B cell (primary cell): ENCODE data around the gene SMOC1. TPM values are rescaled to one million over a fixed set of nuclear protein-coding genes. Genes with fewer than 3 reads are reported as not detected.

Experiments
- ATAC-seq: fragments of 200-7000 bp; cut with Tn5 transposase; one replicate; pipeline ENCODE4 v1.10.0; 2021; ENCODE audit warnings: low read depth, mild to moderate bottlenecking, moderate number of reproducible peaks, moderate library complexity
- CTCF ChIA-PET: fragments of 350-600 bp; sonication (Branson Sonifier 250); formaldehyde crosslinking; loops from one replicate; lab custom pipeline; 2021; ENCODE audit warnings: antibody characterized with exemption, inconsistent platforms; lab: Charles Lee
- POLR2A ChIA-PET: fragments of 350-600 bp; sonication (Branson Sonifier 250); formaldehyde crosslinking; loops from one replicate; lab custom pipeline; 2021; ENCODE audit warnings: antibody characterized with exemption; lab: Charles Lee
- DNase-seq: peaks from one replicate; pipeline ENCODE4 v3.0.0; 2013
- H2AFZ ChIP-seq: 2 replicates; pipeline ENCODE4 v1.6.1; 2012; ENCODE audit warnings: mild to moderate bottlenecking, low read depth, low read length; ENCODE audit not compliant: insufficient read depth, poor library complexity, severe bottlenecking
- H3K27ac ChIP-seq, 2 donors: 1 replicate in 1 of 2; 2 replicates in 1 of 2; pipeline ENCODE4 v1.5.1; 2012 to 2013; ENCODE audit warnings: low read length in 2 of 2, mild to moderate bottlenecking in 2 of 2, moderate library complexity in 1 of 2
- H3K27me3 ChIP-seq, 4 experiments: fragments of 200-600 bp in 1 of 4; sonication (generic) in 1 of 4; replicated peaks in 1 of 4; 1 replicate in 2 of 4; 2 replicates in 2 of 4; pipeline versions ENCODE4 v1.6.1 to v1.7.0; 2013 to 2016; ENCODE audit warnings: low read length in 3 of 4, mild to moderate bottlenecking in 2 of 4, mixed read lengths in 1 of 4, moderate library complexity in 1 of 4; ENCODE audit not compliant: insufficient read depth in 4 of 4, control insufficient read depth in 3 of 4; ENCODE audit errors: control extremely low read depth in 1 of 4
- H3K36me3 ChIP-seq, 2 experiments: replicated peaks in 1 of 2; 1 replicate in 1 of 2; 2 replicates in 1 of 2; pipeline versions ENCODE4 v1.6.1 to v1.7.1; 2013; ENCODE audit warnings: low read length in 1 of 2; ENCODE audit not compliant: insufficient read depth in 2 of 2, control insufficient read depth in 1 of 2; ENCODE audit errors: control extremely low read depth in 1 of 2, extremely low read depth in 1 of 2
- H3K4me1 ChIP-seq, 2 donors: fragments of 200-600 bp in 1 of 2; sonication (generic) in 1 of 2; 1 replicate in 1 of 2; 2 replicates in 1 of 2; pipeline versions ENCODE4 v1.5.1 to v1.6.1; 2013 to 2017; ENCODE audit warnings: low read length in 2 of 2; ENCODE audit not compliant: control insufficient read depth in 2 of 2, insufficient read depth in 2 of 2
- H3K4me2 ChIP-seq: replicated peaks from 2 replicates; pipeline ENCODE3; 2012; ENCODE audit warnings: mild to moderate bottlenecking, low read depth, low read length; ENCODE audit not compliant: poor library complexity, severe bottlenecking
- H3K4me3 ChIP-seq, 5 experiments: fragments of 200-600 bp in 1 of 5; sonication (generic) in 1 of 5; 1 replicate in 3 of 5; 2 replicates in 2 of 5; pipeline versions ENCODE4 v1.5.1 to v1.7.0; 2011 to 2016; ENCODE audit warnings: low read length in 4 of 5, mild to moderate bottlenecking in 4 of 5, low read depth in 2 of 5, control low read depth in 1 of 5, moderate library complexity in 1 of 5; ENCODE audit not compliant: insufficient read depth in 1 of 5; ENCODE audit errors: control extremely low read depth in 1 of 5, extremely low read depth in 1 of 5
- H3K79me2 ChIP-seq: fragments of 200-600 bp; sonication (generic); one replicate; pipeline ENCODE4 v1.6.0; 2016; ENCODE audit warnings: low read length; ENCODE audit not compliant: control insufficient read depth, insufficient read depth
- H3K9ac ChIP-seq: fragments of 200-600 bp; sonication (generic); 2 replicates; pipeline ENCODE4 v1.6.1; 2017; ENCODE audit warnings: mild to moderate bottlenecking, low read length, moderate library complexity
- H3K9me3 ChIP-seq, 3 donors: one replicate each; pipeline versions ENCODE4 v1.6.1 to v1.7.1; 2013; ENCODE audit warnings: low read length in 2 of 3; ENCODE audit not compliant: control insufficient read depth in 2 of 3, insufficient read depth in 1 of 3; ENCODE audit errors: control extremely low read depth in 1 of 3
- H4K20me1 ChIP-seq: 2 replicates; pipeline ENCODE4 v1.6.0; 2012; ENCODE audit warnings: mild to moderate bottlenecking, low read length; ENCODE audit not compliant: insufficient read depth, control insufficient read depth, poor library complexity, severe bottlenecking
- H3K27ac Mint-ChIP-seq: one replicate; pipeline ENCODE4 v1.8.0; 2021; ENCODE audit warnings: mixed read lengths
- H3K27me3 Mint-ChIP-seq: one replicate; pipeline ENCODE4 v1.8.0; 2021; ENCODE audit warnings: mixed read lengths
- H3K4me1 Mint-ChIP-seq: one replicate; pipeline ENCODE4 v1.8.0; 2021; ENCODE audit warnings: mixed read lengths
- H3K4me3 Mint-ChIP-seq: one replicate; pipeline ENCODE4 v1.8.0; 2021; ENCODE audit warnings: mixed read lengths
- H3K9me3 Mint-ChIP-seq: one replicate; pipeline ENCODE4 v1.8.0; 2022; ENCODE audit warnings: mixed read lengths; ENCODE audit not compliant: insufficient read depth
- CTCF ChIP-seq: fragments of 200-600 bp; IDR thresholded peaks from one replicate; pipeline ENCODE4 v1.8.0; 2022; ENCODE audit warnings: antibody characterized with exemption, mild to moderate bottlenecking
- EZH2 ChIP-seq: IDR thresholded peaks from 2 replicates; pipeline ENCODE4 v1.6.1; 2012; ENCODE audit warnings: borderline replicate concordance, low read depth, mild to moderate bottlenecking, moderate library complexity, low read length; ENCODE audit not compliant: insufficient read depth, poor library complexity, severe bottlenecking
- WGBS: methylation state at CpG from one replicate; pipeline ENCODE4 v1.1.5; 2013; ENCODE audit warnings: missing lambda C conversion rate; ENCODE audit not compliant: insufficient coverage; 5-methylcytosine and 5-hydroxymethylcytosine counted together
- intact Hi-C: fragments of 100-400 bp; cut with micrococcal nuclease; formaldehyde crosslinking; loops from one replicate; pipeline ENCODE4 v1.10.0; 2022
- polyA plus RNA-seq: library from polyadenylated mRNA; depleted of rRNA; stranded (reverse); fragments of >200 nt; gene quantifications from 2 replicates; pipeline ENCODE4 v1.2.3, GENCODE V29; 2012
- total RNA-seq, 2 donors: library from RNA; stranded (reverse); fragments of 120-200 nt in 1 of 2; gene quantifications; 1 replicate in 1 of 2; 2 replicates in 1 of 2; pipeline versions ENCODE4 v1.2.3 to v1.2.4, GENCODE V29; 2013 to 2022

Gene SMOC1
- total and polyA plus RNA-seq, 2 donors (not counting 1 experiment from before 2014, with no cell fraction given) = 0.04 to 0.84 TPM

DNA sequence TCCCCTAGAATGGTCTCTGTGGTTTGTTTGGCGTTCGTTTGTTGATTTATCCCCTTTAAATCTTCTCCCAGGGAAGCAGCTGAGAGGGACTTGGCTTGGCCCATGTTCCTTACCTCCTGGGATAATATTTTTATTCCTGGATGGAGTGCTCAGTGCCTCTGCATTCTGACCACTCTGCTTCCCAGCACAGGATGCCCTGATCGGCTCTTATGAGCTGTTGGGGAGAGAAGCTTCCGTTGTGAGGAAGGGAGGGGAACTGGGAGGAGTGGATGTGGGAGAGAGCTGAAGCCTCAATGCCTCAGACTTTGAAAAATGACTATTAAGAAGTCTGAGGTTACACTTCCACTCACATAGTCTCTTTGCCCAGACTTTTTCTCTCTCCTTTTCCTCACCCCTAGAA lies 114.8 kb downstream of the SMOC1 start:
- Mint-ChIP-seq H3K27me3 (peaks cover 36% of the 10 kb centered on the region), H3K27ac (no peak overlapping the region)
- CTCF ChIA-PET = no interaction called here

GRCh38 chr14:69996216-69996615 lies 117.0 kb downstream of the SMOC1 start:
- TF ChIP-seq CTCF (no peak), EZH2 (no peak)
- H3K36me3 ChIP-seq = no peaks in the 10 kb centered on the region
- no CpG with 5 or more reads among the region's 1 CpG for WGBS
- no peak overlapping the region for H3K27ac ChIP-seq
- no peaks in the 10 kb centered on the region for H3K9me3 ChIP-seq
- Mint-ChIP-seq H3K4me3 (no peak overlapping the region), H3K4me1 (peaks cover 5% of the 10 kb centered on the region), H3K9me3 (no peaks in the 10 kb centered on the region), H3K27ac (no peak overlapping the region), H3K27me3 (peaks cover 22% of the 10 kb centered on the region)
- ATAC-seq (no peak), DNase-seq (no peak)
- no peaks in the 10 kb centered on the region for H3K79me2 ChIP-seq
- peaks cover 0 to 8% (median 0%) of the 10 kb centered on the region in 4 experiments for H3K27me3 ChIP-seq
- CTCF ChIA-PET = no interaction called here
- no peaks in the 10 kb centered on the region for H4K20me1 ChIP-seq
- H3K9ac ChIP-seq = no peak overlapping the region
- H3K4me3 ChIP-seq = no peak overlapping the region
- intact Hi-C loops = no loop called here
- no peak overlapping the region for H2AFZ ChIP-seq
- H3K4me1 ChIP-seq = peaks cover 0 to 3% of the 10 kb centered on the region in 2 donors
- no peak overlapping the region for H3K4me2 ChIP-seq
- POLR2A ChIA-PET = no interaction called here

More for the DNA sequence above, 114.8 kb downstream of the SMOC1 start:
- ATAC-seq (no peak), DNase-seq (no peak)
- TF ChIP-seq EZH2 = no peak
- TF ChIP-seq CTCF = no peak
- Histone ChIP-seq H3K27me3 (peaks cover 0 to 12% (median 0%) of the 10 kb centered on the region in 4 experiments), H3K9ac (no peak overlapping the region), H3K4me1 (no peaks in the 10 kb centered on the region), H3K9me3 (no peaks in the 10 kb centered on the region), H3K79me2 (no peaks in the 10 kb centered on the region), H4K20me1 (no peaks in the 10 kb centered on the region), H2AFZ (no peak overlapping the region), H3K27ac (no peak overlapping the region), H3K36me3 (no peaks in the 10 kb centered on the region), H3K4me2 (no peak overlapping the region), H3K4me3 (no peak overlapping the region)
- Mint-ChIP-seq H3K9me3 (no peaks in the 10 kb centered on the region), H3K4me1 (no peaks in the 10 kb centered on the region), H3K4me3 (no peak overlapping the region)
- POLR2A ChIA-PET = no interaction called here
- intact Hi-C loops = no loop called here
- no CpG with 5 or more reads among the region's 4 CpGs for whole genome bisulfite sequencing
